Measurements from ENCODE around the gene SLC28A1. TPM values are rescaled to one million over a fixed set of nuclear protein-coding genes. Genes with fewer than 3 reads are reported as not detected.
"Not testable (repeated sequence)": the region's sequence is repeated elsewhere in the genome, so short reads cannot be mapped to it uniquely, and the experiment has no call there.

SLC28A1 gene
- total RNA-seq, 1 donor from 2014 or later, result 0.45 TPM

DNA sequence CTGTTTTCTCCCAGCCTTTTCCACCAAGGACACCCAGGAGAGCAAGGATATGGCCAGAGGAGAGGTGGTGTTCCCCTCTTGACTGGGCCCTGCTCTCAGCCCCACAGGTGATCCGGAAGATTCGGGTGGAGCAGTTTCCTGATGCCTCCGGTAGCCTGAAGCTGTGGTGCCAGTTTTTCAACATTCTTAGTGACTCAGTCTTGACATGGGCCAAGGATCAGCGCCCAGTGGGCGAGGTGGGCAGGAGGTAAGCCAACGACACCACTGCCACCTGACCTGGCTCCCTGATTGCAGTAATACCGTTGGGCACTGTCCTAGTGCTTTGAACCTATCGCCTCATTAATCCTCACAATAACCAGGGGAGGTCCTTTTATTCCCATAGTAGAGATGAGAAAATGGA lies 25.3 kb upstream of the SLC28A1 start:
- DNase-seq (ENCODE audit: low spot score) (no peak), ATAC-seq (no peak)
- intact Hi-C loops (cut with DNase I), result no loop called here

DNA sequence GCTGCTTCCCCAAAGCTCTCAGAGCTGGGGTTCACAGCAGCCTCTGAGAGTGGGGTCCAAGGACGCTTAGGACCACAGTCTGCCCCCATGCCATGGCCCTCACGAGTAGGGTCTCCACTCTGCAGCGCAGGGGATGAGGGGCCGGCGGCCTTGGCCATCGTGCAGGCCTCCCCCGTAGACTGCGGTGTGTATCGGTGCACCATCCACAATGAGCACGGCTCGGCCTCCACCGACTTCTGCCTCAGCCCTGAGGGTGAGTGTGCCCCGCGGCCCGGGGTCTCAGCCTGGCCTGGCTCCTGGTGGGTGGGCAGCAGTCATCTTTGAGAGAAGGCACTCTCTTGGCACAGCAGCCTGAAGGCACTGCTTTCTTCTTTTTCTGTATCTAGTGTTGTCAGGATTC lies 24.8 kb upstream of the SLC28A1 start:
- DNase-seq (ENCODE audit: low spot score) (no peak), ATAC-seq (no peak)
- intact Hi-C loops (cut with DNase I), result no loop called here

DNA sequence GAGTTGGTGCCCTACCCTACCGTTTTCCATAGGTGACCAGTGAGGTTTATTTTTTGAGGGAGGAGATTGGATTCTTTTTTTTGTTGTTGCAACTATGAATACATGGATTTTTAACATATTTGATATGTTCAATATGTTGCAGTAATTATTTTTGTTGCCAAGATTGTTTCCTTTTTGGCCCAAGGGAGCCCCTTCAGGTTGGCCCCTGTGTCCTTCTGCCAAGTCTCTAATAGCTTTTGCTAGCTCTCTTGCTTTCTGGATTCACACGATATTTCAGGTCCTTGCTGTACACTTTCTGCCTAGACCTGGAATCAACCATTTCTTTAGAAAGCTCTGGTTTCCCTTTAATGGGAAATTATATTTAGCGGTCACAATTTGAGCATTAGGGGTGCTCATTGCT lies 22.7 kb upstream of the SLC28A1 start:
- DNase-seq (ENCODE audit: low spot score), result no peak
- intact Hi-C loops (cut with DNase I), result no loop called here
- no peak for ATAC-seq

DNA sequence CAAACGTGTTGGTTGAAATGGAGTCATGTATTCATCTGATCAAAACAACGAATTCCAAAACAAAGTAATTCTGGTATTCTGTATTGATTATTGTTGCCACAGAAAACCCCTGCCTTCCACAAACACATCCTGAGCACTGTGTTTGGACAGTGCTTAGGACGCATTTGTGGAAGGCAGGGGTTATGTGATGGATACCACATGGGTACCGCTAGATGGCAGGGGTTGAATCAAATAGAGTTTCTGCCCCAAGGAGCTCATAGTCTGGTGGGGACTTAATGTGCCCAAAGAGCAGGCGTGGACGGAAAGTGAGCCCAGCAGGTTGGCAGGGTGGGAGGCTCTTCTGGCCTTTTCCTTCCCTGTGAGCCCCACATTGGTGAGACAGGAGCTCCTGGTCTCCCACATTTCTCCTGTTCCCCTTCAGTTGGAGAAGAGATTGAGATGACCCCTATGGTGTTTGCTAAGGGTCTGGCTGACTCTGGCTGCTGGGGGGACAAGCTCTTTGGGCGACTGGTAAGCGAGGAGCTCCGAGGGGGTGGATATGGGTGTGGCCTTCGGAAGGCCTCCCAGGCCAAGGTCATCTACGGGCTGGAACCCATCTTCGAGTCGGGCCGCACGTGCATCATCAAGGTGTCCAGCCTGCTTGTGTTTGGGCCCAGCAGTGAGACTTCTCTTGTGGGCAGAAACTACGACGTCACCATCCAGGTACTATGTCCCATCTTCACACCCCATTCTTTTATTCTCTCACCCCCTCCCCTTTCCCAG lies 22.1 kb upstream of the SLC28A1 start:
- DNase-seq (ENCODE audit: low spot score) (no peak), ATAC-seq (no peak)
- intact Hi-C loops (cut with DNase I), result no loop called here

DNA sequence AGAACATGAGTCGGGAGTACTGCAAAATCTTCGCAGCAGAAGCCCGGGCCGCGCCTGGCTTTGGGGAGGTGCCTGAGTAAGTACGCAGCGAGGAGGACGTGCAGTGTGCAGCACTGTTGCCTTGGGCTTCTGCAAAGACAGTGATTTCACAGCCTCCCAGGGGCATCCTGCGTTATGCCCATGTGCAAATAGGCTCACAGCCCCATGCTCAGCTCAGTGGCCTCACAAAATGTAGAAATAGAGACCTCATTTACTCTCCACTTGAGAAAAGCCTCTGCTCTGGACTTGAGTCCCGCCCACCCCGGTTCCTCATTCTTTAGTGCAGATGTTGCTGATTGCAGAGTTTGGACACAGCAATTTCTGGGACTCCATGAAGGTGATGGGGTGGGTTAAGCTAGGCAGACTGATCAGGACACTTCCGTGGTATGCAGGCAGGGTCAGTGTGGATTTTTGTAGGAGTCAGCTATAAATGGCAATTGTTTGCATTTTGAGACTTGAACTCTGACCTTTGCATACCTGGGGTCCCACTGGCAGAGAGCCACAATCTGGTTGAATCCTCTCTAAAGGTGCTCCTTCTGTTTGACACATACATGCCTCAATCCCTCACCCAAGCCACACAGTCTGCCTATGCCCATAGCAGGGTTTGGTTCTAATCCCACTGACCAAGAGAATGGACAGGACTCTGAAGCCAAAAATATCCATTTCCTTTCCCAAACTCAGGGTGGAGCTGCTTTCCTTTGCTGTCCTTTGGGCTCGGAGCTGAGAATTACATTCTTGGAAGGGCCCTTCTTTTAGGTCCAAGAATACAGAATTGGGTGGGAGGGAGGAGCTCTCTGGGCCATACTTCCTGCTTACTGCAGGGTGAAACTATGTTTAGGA lies 20.7 kb upstream of the SLC28A1 start:
- DNase-seq (ENCODE audit: low spot score) (no peak), ATAC-seq (peak; percentile 84)

DNA sequence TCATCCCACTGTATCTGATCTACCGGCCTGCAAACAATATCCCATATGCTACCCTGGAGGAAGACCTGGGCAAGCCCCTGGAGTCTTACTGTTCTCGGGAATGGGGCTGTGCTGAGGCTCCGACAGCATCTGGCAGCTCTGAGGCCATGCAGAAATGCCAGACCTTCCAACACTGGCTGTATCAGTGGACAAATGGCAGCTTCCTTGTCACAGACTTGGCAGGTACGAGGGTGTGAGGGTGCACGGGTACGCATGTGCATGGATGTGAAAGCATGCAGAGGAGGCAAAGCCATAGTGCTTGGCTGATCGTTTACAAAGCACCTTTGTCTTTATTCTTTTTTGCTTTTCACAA lies 20.0 kb upstream of the SLC28A1 start:
- peak; percentile 51 for ATAC-seq
- intact Hi-C loops (cut with DNase I), result no loop called here
- DNase-seq (ENCODE audit: low spot score), result no peak

More for the DNA sequence above, 20.7 kb upstream of the SLC28A1 start:
- intact Hi-C loops (cut with DNase I), result no loop called here

DNA sequence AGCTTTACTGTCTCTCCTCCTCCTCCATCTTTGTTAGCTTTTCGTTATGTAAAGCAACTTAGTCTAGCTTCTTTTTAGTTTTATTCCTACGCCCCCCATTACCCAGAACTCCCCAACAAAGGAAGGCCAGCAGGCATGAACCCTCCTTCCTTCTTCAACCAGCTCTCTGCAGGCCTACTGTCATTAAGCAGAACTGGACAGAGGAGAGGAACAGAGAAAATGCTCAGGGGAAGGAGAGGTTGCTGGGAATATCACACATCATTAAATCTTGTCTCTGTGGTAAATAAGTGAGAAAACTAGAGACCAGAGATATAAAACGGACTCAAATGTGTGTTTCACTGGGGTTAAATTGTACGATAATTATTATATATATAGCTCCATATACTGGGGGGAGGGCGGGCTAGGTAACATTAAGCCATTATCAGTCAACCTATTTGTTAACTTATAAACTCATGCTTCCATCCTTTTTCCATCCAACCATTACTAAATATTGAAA lies 19.3 kb upstream of the SLC28A1 start:
- intact Hi-C loops (cut with DNase I), result no loop called here
- DNase-seq (ENCODE audit: low spot score) (no peak), ATAC-seq (no peak)

DNA sequence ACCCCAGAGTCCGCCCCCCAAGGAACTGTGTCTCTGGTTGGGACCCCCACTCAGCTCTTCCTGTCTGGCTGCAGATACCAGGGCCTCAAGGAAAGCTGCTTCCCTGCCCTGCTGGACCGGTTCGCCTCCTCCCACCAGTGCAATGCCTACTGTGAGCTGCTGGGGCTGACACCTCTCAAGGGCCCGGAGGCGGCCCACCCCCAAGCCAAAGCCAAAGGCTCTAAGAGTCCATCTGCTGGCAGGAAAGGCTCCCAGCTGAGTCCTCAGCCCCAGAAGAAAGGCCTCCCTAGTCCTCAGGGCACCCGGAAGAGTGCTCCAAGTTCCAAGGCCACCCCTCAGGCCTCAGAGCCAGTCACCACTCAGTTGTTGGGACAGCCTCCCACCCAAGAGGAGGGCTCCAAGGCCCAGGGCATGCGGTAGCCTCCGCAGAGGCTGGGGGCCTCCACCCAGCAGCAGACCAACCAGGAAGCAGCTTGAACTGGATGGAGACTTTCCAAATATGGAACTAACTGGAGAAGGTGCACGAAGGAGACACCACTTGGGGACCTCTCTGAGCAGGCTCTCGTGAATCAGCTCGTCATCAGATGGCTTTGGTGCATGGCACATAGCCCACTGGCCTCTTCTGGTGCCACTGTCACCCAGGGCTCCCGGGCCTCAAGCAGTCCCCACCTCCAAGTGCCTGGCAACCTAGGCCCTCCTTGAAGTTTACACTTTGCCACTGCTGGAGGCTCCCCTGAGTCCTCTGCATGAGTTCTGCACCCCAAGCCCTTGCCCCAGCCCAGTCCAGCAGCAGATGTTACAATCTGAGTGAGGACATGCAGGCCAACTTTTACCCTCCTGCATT lies 16.2 kb upstream of the SLC28A1 start:
- ATAC-seq (no peak), DNase-seq (ENCODE audit: low spot score) (no peak)
- intact Hi-C loops (cut with DNase I), result no loop called here

DNA sequence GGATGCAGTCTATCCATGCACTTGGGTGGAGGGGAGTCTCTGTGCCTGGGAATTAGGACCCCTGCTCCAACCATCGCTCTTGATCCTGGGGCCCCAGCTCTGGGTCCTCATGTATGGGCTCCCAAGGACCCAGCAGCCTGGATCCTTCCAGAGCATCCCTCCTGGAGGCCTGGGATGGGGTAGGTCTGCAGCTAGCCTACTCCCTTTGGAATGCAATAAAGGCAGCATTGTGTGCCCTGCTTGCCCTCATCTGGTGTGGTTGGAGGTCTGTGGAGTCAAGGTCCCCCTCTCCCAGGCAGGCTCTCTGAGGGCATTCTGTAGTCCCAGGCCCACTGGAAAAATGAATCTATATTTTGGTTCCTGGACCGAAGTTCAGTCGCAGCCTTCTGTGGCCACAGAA lies 15.0 kb upstream of the SLC28A1 start:
- intact Hi-C loops (cut with DNase I), result no loop called here
- no peak for ATAC-seq
- DNase-seq (ENCODE audit: low spot score), result no peak

DNA sequence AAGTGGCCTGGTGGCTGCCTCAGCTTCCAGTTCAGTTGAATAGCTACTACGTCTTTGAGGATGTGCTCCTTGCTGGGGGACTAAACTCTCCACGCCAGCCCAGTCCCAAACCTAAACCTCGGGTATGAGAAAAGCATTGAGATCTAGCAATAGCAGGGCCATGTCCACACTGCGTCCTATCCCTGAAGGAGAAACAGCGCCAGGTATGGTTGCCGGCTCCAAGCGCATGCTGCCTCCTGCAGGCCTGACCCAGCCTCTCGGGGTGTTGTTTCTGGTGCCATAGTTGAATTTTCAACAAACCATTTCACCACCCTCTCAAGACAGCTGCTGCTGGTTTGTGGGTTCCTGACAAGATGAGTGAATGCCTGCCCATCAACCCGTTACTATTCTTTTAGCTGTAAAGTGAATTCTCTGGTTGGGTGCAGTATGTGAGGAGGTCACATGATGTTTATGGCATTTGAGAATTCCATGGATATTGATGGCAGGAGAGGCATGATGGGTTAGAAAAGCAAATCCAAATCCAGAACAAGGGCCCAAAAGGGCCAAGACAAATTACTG lies 13.0 kb upstream of the SLC28A1 start:
- ATAC-seq, result no peak
- intact Hi-C loops (cut with DNase I), result no loop called here
- DNase-seq (ENCODE audit: low spot score), result no peak

DNA sequence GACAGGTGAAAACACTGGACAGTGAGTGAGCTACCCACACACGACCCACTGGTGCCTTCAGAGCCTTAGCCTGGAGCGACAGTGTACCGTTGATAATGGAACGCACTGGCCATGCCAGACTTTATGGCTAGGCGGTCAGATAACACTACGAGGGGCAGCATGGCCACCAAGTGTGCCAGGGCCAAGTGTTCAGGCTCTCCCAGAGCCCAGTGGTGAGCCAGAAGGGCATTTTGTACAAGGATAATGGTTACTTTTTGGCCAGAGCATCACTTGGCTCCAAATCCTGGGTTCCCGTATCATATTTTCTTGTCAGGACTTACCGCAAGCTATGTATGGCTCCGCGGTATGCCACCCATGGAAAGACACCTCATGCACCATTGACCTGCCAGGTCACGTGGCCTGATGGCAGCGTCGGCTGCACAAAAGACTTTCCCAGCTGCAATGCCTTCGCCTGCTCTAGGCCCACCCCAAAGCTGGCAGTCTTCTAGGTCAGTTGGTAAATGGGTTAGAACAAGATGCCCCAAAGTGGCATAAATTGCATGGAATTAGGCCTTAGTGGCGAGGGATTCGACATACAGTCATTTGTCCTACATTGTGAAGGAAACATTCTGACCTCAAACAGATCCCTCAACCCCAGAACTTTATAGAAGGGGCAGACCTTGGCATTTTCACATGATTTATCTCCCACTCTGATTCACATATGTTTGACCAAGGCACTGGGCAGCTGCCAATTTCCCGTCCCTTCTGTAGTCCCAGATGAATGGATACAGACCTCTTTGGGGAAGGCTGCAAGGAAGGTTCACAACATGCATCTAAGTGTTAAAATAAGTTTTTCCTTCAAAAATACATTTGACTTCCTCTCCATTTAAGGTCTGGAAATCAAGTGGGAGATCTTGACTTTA lies 12.2 kb upstream of the SLC28A1 start:
- no peak for ATAC-seq
- no peak for DNase-seq (ENCODE audit: low spot score)
- intact Hi-C loops (cut with DNase I), result no loop called here

DNA sequence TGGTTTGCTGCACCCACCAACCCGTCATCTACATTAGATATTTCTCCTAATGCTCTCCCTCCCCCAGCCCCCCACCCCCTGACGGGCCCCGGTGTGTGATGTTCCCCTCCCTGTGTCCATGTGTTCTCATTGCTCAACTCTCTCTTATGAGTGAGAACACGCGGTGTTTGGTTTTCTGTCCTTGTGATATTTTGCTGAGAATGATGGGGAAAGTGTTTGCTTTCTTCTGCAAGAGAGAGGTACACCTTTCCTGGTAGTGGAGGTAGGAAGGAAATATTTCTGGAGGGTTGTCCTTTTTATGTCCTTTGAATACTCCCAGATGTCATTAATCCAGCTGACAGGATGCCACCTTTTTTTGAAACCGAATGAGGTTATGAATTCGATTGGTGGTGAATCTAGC lies 10.5 kb upstream of the SLC28A1 start:
- intact Hi-C loops (cut with DNase I), result no loop called here
- DNase-seq (ENCODE audit: low spot score) (no peak), ATAC-seq (no peak)

DNA sequence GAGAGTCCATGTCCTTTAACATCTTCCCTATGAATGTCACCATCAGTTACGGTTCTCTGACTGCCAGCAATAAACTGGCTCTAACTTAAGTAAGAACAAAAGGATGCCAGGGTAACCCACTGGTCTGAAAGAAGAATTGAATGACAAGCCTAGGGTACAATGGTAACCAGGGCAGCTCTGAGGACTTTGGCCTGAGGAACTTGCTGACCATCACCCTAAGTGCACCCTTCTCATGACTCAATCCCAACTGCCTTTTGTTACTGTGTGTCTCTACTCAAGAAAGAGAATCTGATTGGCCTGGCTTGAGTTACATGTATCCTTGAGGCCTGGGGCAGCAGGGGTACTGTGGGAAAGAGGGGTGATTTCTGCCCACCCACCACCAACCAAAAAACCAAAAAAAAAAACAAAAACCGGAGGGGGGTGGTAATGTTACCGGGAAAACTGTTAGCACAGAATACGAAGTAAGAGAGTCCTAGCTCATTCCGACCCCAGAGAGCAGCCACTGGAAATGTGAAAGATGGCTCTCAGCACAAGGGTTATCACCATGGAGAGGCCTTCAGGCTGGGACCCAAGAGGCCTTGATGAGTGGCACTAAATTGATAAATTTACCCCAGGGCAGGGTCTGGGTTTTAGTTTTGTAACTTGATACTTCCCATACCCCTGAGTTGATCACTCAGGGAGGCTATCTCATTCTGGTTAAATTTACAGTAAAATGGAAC lies 9.3 kb upstream of the SLC28A1 start:
- ATAC-seq (no peak), DNase-seq (ENCODE audit: low spot score) (no peak)
- intact Hi-C loops (cut with DNase I), result no loop called here

DNA sequence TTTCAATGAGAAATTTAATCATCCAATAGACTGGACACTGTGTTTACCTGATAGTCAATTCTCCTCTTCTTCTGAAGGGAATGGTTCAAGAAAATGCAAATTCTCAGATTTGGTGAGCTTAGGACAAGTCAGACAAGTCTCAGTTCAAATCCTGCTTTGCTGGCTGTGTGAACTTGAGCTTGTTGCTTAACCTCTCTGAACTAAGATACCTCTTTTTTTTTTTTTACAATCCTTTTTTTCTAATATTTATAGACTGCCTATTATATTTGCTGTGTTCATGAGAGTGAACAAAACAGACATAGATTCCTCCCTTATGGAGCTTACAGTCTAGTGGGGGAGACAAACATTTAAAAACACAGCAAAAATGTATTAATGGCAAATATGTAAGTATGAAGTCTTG lies 8.2 kb upstream of the SLC28A1 start:
- DNase-seq (ENCODE audit: low spot score), result no peak
- intact Hi-C loops (cut with DNase I), result no loop called here
- no peak for ATAC-seq

DNA sequence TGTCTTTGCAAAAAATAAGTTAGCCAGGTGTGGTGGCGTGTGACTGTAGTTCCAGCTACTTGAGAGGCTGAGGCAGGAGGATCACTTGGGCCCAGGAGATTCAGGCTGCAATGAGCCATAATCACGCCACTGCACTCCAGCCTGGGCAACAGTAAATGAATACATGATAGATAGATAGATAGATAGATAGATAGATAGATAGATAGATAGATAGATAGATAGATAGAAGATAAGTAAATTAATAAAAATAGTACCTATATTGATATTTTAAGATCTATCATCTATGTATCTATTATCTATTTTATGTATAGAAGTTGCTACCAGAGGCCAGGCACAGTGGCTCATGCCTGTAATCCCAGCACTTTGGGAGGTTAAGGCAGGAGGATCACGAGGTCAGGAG lies 6.8 kb upstream of the SLC28A1 start:
- ATAC-seq; DNase-seq (ENCODE audit: low spot score); intact Hi-C loops (cut with DNase I): not testable (repeated sequence)

DNA sequence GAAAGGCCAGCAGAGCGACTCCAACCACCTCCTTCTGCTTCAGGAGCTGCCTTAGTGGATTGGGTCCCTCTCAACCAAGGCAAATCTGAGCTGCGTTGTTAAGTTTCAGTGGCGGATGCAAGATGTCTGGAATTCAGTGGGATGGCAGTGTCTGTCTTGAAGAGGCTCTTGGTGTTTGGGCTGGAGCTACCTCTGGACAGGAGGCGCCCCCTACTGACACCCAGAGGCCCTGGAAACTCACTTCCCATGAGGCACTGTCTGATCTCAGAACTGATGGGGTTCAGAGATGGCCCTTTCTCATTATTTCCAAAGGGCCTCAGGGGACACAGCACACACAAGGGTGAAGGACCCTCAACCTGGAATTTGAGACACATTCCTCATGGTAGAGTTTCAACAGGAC lies 6.0 kb upstream of the SLC28A1 start:
- DNase-seq (ENCODE audit: low spot score), result peak; percentile 73
- ATAC-seq, result peak; percentile 71
- intact Hi-C loops (cut with DNase I), result no loop called here

DNA sequence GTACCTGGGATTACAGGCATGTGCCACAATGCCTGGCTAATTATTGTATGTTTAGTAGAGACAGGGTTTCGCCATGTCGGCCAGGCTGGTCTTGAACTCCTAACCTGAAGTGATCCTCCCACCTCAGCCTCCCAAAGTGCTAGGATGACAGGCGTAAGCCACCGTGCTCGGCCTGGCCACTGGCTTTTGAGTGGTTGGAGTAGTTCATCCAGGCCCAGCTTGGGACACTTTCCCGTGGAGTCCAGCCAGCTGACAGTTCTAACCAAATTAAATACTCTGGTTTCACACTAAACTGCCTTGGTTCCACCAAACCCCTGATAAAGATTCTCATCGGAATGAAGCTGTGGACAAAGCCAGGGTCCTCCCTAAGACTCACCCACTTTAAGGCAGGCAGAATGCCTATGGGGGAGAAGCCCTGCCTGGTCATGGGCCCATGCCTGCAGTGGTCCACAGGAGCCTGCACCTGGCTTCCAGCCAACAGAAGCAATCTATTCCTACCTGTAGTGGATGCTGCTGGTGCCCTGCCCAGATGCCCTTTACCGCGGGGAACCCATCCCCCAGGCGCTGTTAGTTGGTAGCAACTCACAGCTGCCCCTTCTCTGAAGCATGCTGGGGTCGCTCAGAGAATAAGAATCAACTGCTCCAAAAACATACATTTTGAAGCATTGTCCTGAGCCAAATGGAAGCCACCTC lies 5.2 kb upstream of the SLC28A1 start:
- DNase-seq (ENCODE audit: low spot score) (no peak), ATAC-seq (no peak)
- intact Hi-C loops (cut with DNase I), result no loop called here

Measured in sciatic nerve (tissue), 2 donors.